Measurements from ENCODE around the gene DNAH17. TPM values are rescaled to one million over a fixed set of nuclear protein-coding genes. Genes with fewer than 3 reads are reported as not detected.

Gene DNAH17
- total RNA-seq, 1 experiment from 2014 or later, result 0.18 TPM

- Histone ChIP-seq H3K9me3 (ENCODE audit: control insufficient read depth, insufficient read depth, low read depth, low read length) (no peaks in the 10 kb centered on the region), H3K4me3 (ENCODE audit: low read depth in 2 of 2, low read length in 2 of 2) (no peak overlapping the region), H3K4me1 (ENCODE audit: control insufficient read depth, insufficient read depth, low read length) (peaks cover 2% of the 10 kb centered on the region; the same call in 1 of the 2 replicates), H3K27ac (ENCODE audit: low read length) (no peak overlapping the region), H3K36me3 (ENCODE audit: control insufficient read depth, insufficient read depth, low read length) (no peaks in the 10 kb centered on the region), H3K27me3 (ENCODE audit: control insufficient read depth, insufficient read depth, low read length) (no peaks in the 10 kb centered on the region)
- ChIA-PET CTCF (interaction anchor here (0.6 to 1.1 kb wide), 3 partner anchors 9 to 461 kb away, joined by 3 to 7 read pairs (median 6); no protein-coding TSS in a partner anchor), POLR2A (no interaction called here)
- TF ChIP-seq SIN3A (IDR thresholded peaks at IDR 0.05; ENCODE audit: borderline replicate concordance, insufficient read depth, low read depth, low read length) (no peak), REST (IDR thresholded peaks at IDR 0.05; ENCODE audit: insufficient read depth in 1 of 2, low read depth in 2 of 2, low read length in 1 of 2) (no peak), CTCF (IDR thresholded peaks at IDR 0.05) (no peak), POLR2AphosphoS5 (IDR thresholded peaks at IDR 0.05; ENCODE audit: low read depth, low read length) (no peak), TCF7L2 (IDR thresholded peaks at IDR 0.05; ENCODE audit: low read depth, low read length) (no peak)
- BruUV-seq (replicated peaks), result no TSS peak
- DNase-seq (ENCODE audit: low read depth, low spot score) (no peak), ATAC-seq (no peak)
- intact Hi-C loops (cut with micrococcal nuclease; ENCODE audit: unreplicated experiment) (no loop called here), in situ Hi-C loops (cut with HindIII; ENCODE audit: low pct_unique_long_range_greater_than_20kb, low sequenced_read_pairs) (no loop called here)
Measured at GRCh38 chr17:78435330-78436005, 141.7 kb downstream of the DNAH17 start.

- H3K4me3 ChIP-seq (ENCODE audit: low read depth in 2 of 2, low read length in 2 of 2), result no peak overlapping the region
- TF ChIP-seq TCF7L2 (IDR thresholded peaks at IDR 0.05; ENCODE audit: low read depth, low read length) (no peak), CTCF (IDR thresholded peaks at IDR 0.05) (no peak), SIN3A (IDR thresholded peaks at IDR 0.05; ENCODE audit: borderline replicate concordance, insufficient read depth, low read depth, low read length) (no peak), REST (IDR thresholded peaks at IDR 0.05; ENCODE audit: insufficient read depth in 1 of 2, low read depth in 2 of 2, low read length in 1 of 2) (no peak), POLR2AphosphoS5 (IDR thresholded peaks at IDR 0.05; ENCODE audit: low read depth, low read length) (no peak)
- no peak overlapping the region for H3K27ac ChIP-seq (ENCODE audit: low read length)
- intact Hi-C loops (cut with micrococcal nuclease; ENCODE audit: unreplicated experiment) (no loop called here), in situ Hi-C loops (cut with HindIII; ENCODE audit: low pct_unique_long_range_greater_than_20kb, low sequenced_read_pairs) (no loop called here)
- DNase-seq (ENCODE audit: low read depth, low spot score), result no peak
- no peaks in the 10 kb centered on the region for H3K36me3 ChIP-seq (ENCODE audit: control insufficient read depth, insufficient read depth, low read length)
- H3K27me3 ChIP-seq (ENCODE audit: control insufficient read depth, insufficient read depth, low read length), result no peaks in the 10 kb centered on the region
- no peaks in the 10 kb centered on the region for H3K9me3 ChIP-seq (ENCODE audit: control insufficient read depth, insufficient read depth, low read depth, low read length)
- ChIA-PET POLR2A (no interaction called here), CTCF (interaction anchor here (0.6 to 1.1 kb wide), 3 partner anchors 10 to 144 kb away, joined by 3 to 7 read pairs (median 4); no protein-coding TSS in a partner anchor)
- H3K4me1 ChIP-seq (ENCODE audit: control insufficient read depth, insufficient read depth, low read length), result peaks cover 2% of the 10 kb centered on the region; the same call in 1 of the 2 replicates
- peak; percentile 10; the same call in 1 of the 2 replicates for ATAC-seq
- BruUV-seq (replicated peaks), result no TSS peak
Measured at GRCh38 chr17:78434455-78435329, 142.5 kb downstream of the DNAH17 start.
